Measurements from ENCODE around the gene MARCHF10.

DNA sequence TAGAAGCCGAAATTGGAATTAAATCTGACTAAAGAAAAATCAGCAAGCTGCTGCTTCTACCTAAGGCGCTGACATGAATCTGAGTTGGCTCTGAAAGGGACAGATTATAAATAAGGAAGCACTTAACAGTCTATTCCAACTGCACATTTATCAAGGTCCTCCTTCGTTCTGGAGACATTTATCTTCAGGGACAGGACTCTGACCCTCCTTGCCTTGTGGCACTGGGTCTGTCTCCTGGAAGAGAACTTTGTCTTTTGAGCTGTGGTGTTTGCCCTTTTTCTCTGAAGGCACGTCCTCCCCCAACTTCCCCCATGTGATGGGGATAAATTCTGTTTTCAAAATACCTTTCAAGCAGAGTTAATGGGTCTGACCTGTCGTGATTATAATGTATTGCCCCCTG, 47.0 kb upstream of the MARCHF10 start:
- no peak for TF ChIP-seq POLR2A (IDR thresholded peaks at IDR 0.05)
- TF ChIP-seq, protein P1, sequence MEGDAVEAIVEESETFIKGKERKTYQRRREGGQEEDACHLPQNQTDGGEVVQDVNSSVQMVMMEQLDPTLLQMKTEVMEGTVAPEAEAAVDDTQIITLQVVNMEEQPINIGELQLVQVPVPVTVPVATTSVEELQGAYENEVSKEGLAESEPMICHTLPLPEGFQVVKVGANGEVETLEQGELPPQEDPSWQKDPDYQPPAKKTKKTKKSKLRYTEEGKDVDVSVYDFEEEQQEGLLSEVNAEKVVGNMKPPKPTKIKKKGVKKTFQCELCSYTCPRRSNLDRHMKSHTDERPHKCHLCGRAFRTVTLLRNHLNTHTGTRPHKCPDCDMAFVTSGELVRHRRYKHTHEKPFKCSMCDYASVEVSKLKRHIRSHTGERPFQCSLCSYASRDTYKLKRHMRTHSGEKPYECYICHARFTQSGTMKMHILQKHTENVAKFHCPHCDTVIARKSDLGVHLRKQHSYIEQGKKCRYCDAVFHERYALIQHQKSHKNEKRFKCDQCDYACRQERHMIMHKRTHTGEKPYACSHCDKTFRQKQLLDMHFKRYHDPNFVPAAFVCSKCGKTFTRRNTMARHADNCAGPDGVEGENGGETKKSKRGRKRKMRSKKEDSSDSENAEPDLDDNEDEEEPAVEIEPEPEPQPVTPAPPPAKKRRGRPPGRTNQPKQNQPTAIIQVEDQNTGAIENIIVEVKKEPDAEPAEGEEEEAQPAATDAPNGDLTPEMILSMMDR (IDR thresholded peaks at IDR 0.05): no peak

Data from breast epithelium (tissue), 3 donors.